GM21786 (cell line): ENCODE data around the gene RAB7B.
A peak's percentile ranks its signal among the peaks of the same experiment; 100 is the strongest.

ENCODE experiments used
- ATAC-seq: cut with Tn5 transposase; IDR thresholded peaks from one replicate; pipeline ENCODE4 v1.9.1; 2021; ENCODE audit not compliant: unreplicated experiment

Gene RAB7B

DNA sequence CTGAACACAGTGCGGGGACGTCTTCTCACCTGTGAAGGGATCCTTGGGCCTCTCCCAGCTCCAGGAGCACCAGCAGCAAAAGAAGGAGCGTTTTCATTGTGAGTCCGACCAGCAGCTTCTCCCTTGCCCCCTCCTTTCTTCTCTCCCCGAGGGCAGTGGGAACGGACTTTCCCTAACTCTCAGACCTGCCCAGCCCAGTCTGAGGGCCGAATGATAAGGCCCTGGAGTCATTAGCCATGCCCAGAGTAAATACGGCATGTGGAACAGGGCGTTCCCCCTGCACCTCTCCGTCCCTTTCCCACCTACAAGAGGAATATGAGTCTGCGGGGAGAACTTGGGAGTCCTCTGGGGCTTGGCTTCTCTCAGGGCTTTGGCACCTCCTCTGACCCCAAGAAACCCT is 20.5 kb upstream of the RAB7B start, which contains the start of gene CTSE:
Gene CTSE, minus strand, starts transcription at position 201 of the 400 bp plus-strand sequence. Its CDS starts 104 bp downstream, at position 97.
- no peak for ATAC-seq

DNA sequence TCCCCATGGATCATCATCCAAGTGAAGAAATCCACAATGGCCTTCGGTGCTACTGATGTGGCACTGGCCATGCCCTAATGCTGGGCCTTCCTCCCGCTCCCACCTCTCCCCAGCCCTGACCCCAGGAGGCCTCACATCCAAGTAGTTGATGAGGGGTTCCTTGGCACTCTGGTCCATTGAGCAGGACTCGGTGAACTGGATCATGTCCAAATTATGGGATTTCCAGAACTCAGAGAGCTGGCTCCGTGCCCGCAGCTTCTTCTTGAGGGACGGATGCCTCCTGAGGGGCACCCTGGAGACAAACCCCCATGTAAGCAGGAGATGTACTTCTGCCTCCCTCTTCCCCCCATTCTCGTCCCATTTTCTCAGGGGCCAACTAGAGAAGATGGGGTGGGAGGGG is 19.6 kb upstream of the RAB7B start:
- no peak for ATAC-seq

GRCh38 chr1:206021626-206022365 is 18.6 kb upstream of the RAB7B start:
- ATAC-seq, result no peak

DNA sequence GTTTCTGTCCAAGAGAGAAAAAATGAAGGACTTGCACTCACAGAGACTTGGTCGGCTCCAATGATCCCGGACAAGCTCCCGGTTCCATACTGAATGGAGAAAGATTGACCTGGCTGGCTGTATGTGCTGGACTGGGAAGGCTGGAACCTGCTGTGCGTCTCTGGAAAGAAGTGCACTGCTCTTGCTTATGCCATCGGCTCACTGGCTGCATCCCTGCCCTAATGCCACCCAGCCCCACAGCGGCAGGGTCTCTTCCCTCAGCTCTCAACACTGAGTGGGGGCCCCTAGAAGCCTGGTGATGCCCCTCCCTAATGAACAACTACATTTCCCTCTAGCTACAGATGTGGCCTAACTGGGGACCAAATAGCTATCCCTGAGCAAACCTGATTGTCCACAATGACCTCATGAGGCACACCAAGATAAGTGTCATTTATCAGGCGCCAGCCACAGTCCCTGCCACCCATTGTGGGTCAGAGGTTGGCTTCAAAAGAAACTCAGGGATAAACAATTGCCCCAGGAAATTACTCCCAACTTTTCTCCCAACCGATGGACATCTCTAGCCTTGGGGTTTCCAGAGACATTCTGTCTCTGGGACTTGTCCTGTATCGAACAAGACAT is 17.9 kb upstream of the RAB7B start:
- ATAC-seq, result no peak

GRCh38 chr1:206020393-206021007 is 17.3 kb upstream of the RAB7B start:
- ATAC-seq, result no peak

DNA sequence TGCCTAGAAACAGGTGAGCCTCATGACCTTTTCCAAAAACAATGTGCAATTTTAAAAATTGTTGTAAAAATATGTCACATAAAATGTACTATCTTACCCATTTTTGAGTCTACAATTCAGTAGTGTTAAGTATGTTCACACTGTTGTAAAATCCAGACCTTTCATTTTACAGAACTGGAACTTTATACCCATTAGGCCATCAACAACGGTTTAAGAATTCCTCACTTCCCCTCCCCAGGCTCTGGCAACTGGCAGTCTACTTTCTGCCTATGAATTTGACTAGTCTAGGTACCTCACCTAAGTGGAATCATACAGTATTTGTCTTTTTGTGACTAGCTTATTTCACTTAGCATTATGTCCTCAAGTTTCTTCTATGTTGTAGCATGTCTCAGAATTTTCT is 11.9 kb upstream of the RAB7B start:
- ATAC-seq, result no peak

- no peak for ATAC-seq
These were observed 11.4 kb upstream of the RAB7B start for GRCh38 chr1:206014601-206015000.

DNA sequence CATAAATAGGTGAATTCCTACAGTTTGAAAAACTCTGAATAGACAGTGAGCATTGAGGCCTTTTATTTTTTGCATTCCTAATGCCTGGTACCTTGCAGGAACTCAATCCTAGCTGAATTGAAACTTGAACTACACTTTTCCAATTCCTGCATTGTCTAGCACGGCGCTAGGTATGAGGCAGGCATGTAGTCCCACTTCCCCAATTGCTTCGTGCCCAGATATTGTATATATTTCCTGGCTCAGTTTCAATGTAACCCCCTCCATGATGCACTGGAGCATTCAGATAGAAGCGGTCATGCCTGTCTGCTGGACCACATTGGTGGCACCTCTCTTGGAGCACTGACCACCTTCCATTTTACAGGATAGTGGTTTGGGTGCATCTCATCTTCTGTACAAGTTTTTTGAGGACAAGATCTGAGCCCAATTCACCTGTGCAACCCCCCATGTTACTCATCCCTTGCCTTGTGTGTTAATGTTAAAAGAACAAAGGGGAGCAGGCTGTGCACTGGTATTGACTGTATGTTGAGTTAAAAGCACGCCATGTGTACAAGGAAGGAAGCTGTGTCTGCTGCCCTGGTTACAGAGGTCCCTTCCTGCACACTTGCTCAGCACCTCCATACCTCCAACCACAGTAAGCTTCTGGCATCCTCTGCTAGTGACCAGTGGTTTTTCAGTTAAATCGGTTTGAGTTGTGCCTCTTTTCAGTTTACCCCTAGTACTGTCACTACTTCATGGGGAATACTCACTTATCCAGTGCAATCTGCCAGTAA is 10.0 kb upstream of the RAB7B start:
- no peak for ATAC-seq

GRCh38 chr1:206012086-206012859 is 9.1 kb upstream of the RAB7B start:
- ATAC-seq, result peak; percentile 98

DNA sequence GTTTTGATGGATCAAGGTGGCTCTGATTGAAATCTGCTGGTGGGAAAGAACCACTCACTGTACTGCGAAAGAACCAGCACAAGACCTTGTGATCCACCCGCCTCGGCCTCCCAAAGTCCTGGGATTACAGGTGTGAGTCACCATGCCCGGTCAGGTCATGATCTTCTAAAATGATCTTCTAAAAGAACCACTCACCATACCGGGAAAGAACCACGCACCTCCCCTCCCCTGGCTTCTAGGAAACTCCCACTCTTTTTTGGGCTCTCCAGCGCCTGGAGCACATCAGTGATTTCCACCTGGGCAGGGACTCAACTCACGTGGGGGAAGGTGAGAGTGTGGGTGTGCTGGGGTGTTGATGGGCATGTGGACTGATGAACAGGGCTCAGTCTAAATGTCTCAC is 7.9 kb upstream of the RAB7B start:
- no peak for ATAC-seq

DNA sequence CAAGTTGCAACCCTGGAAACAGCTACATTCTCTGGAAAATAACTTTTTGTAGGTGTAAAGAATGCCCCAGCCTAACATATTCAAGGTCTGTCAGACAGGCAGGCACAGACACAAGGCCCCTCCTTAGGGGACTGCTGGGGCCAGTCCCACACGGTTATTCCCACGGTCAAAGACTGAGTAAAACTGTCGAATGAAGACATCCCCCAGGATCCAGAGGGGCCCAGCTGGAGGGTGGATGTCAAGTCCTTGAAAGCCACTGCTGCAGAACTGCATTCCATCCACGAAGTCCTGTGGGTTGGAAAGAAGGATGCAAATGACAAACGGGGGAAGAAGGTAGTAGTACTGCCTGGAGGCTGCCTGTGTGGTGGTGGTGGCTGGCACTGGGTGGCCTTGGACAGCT is 6.9 kb upstream of the RAB7B start:
- no peak for ATAC-seq

- no peak for ATAC-seq
These were observed 3.8 kb upstream of the RAB7B start for GRCh38 chr1:206006946-206007345.

- no peak for ATAC-seq
These were observed 2.6 kb upstream of the RAB7B start for GRCh38 chr1:206005778-206006180.

GRCh38 chr1:206005234-206005633 is 2.0 kb upstream of the RAB7B start:
- no peak for ATAC-seq

GRCh38 chr1:206004826-206005225 is 1.6 kb upstream of the RAB7B start:
- ATAC-seq, result no peak

DNA sequence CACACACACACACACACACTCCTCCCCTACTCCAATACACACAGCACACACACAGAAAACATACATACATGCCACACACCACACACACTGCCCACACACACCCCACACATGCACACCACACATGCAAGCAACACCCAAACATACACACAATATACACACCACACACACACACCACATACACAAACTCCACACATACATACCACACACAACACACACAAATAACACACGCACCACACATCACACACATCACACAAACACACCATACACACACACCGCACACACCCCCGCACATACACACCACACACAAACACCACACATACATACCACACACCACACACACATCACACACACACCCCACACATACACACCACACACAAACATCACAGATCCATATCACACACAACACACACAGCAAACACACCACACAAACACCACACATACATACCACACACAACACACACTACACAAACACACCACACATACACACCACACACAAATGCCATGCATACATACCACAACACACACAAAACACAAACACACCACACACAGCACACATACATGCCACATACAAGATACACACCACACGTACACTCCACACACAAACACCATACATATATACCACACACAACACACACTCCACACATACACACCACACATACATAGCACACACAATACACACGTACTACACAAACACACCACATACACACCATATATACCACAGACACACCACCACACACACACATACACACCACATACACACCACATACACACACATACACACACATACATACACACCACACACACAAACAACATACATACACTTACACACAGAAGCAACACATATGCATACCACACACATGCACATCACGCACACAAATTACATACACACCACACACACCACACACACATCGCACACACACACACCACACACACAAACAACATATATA is 932 bp upstream of the RAB7B start:
- ATAC-seq, result no peak

DNA sequence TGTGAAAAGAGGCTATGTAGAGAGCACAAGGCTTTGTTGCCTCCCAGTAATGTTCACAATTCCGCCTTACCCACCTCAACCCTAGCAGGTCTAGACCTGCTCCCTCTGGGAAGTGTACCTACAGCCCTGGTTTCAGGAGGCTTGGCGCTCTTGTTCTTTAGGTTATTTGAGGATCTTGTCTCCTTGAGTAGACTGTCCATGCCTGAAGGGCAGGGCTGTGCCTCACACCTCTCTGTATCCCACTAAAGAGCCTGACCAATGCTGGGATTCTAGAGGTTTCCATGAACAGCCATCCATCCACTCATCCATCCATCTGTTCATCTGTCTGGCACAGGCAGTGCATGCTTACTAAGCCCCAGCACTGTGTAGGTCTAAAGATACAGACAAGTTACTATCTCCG is 1.0 kb downstream of the RAB7B start:
- ATAC-seq, result no peak

GRCh38 chr1:206001476-206001888 is 1.7 kb downstream of the RAB7B start:
- ATAC-seq, result no peak

GRCh38 chr1:206000641-206001339 is 2.4 kb downstream of the RAB7B start:
- no peak for ATAC-seq
